K562 (cell line): ENCODE measurements around the gene MYO1F. TPM values are rescaled to one million over a fixed set of nuclear protein-coding genes. Genes with fewer than 3 reads are reported as not detected.

ENCODE experiments used
- AFF4 ChIP-seq: sonication (generic); formaldehyde crosslinking; IDR thresholded peaks from 2 replicates; pipeline ENCODE4 v1.8.0; 2023; ENCODE audit warnings: mild to moderate bottlenecking, missing genetic modification reagents
- CAMTA2 ChIP-seq: fragments of 250-450 bp; sonication (Bioruptor Pico); conservative IDR thresholded peaks from 2 replicates; pipeline ENCODE4 v1.5.1; 2022
- E2F6 ChIP-seq, 2 experiments: IDR thresholded peaks; 2 replicates each; pipeline ENCODE4 v1.6.1; 2011; ENCODE audit warnings: borderline replicate concordance in 1 of 2, control low read depth in 1 of 2, low read depth in 1 of 2, low read length in 1 of 2, mild to moderate bottlenecking in 1 of 2, mixed read lengths in 1 of 2, moderate library complexity in 1 of 2; ENCODE audit not compliant: insufficient read depth in 1 of 2, insufficient read length in 1 of 2, poor library complexity in 1 of 2, severe bottlenecking in 1 of 2; ENCODE audit errors: extremely low read depth in 1 of 2
- ELF2 ChIP-seq: fragments of 250-450 bp; sonication (Bioruptor Pico); IDR thresholded peaks from 2 replicates; pipeline ENCODE4 v1.5.0; 2021; ENCODE audit warnings: mild to moderate bottlenecking
- MED1 ChIP-seq: sonication (generic); formaldehyde crosslinking; IDR thresholded peaks from 2 replicates; pipeline ENCODE4 v1.8.1; 2023; ENCODE audit warnings: missing genetic modification reagents, borderline replicate concordance
- NFIC ChIP-seq: fragments of 450-650 bp; IDR thresholded peaks from 2 replicates; pipeline ENCODE4 v1.6.1; 2017; ENCODE audit warnings: mild to moderate bottlenecking, inconsistent platforms
- RBM25 ChIP-seq: fragments of 200-400 bp; formaldehyde crosslinking; IDR thresholded peaks from 2 replicates; pipeline ENCODE4 v1.6.1; 2018; ENCODE audit warnings: low read length, low read depth, moderate library complexity; ENCODE audit not compliant: severe bottlenecking
- TRIM28 ChIP-seq: fragments of 450-650 bp; IDR thresholded peaks from 2 replicates; pipeline ENCODE4 v1.6.1; 2017
- ZBTB17 ChIP-seq: fragments of 450-650 bp; formaldehyde crosslinking; IDR thresholded peaks from 2 replicates; pipeline ENCODE4 v1.4.0; 2020; ENCODE audit warnings: mild to moderate bottlenecking
- ZBTB43 ChIP-seq: sonication (generic); formaldehyde crosslinking; IDR thresholded peaks from 2 replicates; pipeline ENCODE4 v1.8.0; 2023; ENCODE audit warnings: mild to moderate bottlenecking, missing genetic modification reagents
- ZNF407 ChIP-seq: fragments of 450-650 bp; IDR thresholded peaks from 2 replicates; pipeline ENCODE4 v1.6.1; 2016; ENCODE audit warnings: low read depth
- polyA plus RNA-seq, 8 experiments: library from polyadenylated mRNA; depleted of rRNA in 4 of 8; stranded (reverse) in 5 of 8; unstranded in 3 of 8; fragments of >200 nt; fragmentation: Nextera tagmentation in 2 of 8; fragmentation: Illumina TruSeq in 1 of 8; extraction: Ambion mirVana in 2 of 8; extraction: Trizol in 1 of 8; gene quantifications; 2 replicates each; pipeline versions ENCODE4 v1.2.1 to v1.2.3, GENCODE V29; 2011 to 2014; ENCODE audit warnings: inconsistent platforms in 1 of 8, missing spikeins in 1 of 8
- total RNA-seq, 7 experiments: library from RNA; depleted of rRNA in 6 of 7; stranded (reverse); fragments of >200 nt in 6 of 7; fragmentation: Illumina TruSeq in 2 of 7; extraction: Trizol in 2 of 7; gene quantifications; 2 replicates each; pipeline versions ENCODE4 v1.2.1 to v1.2.3, GENCODE V29; 2011 to 2021; ENCODE audit warnings: low replicate concordance in 1 of 7

The MYO1F gene
- total and polyA plus RNA-seq, 9 of the 15 experiments (the other 6 are each of a cell fraction or from before 2014, with no cell fraction given) = 0.78 to 9.4 (median 4.3) TPM

- TF ChIP-seq MED1 (CRISPR knock-in tag) = no peak
- TF ChIP-seq ZNF407 = peak; percentile 84
- peak; percentile 98 for TF ChIP-seq ZBTB17 (CRISPR knock-in tag)
- peak; percentile 32; the same call in 1 of the 2 replicates for TF ChIP-seq TRIM28
- peak; percentile 11 to 50 for TF ChIP-seq E2F6 (IDR thresholded peaks at IDR 0.05; ENCODE audit: borderline replicate concordance in 1 of 2, extremely low read depth in 1 of 2, insufficient read depth in 1 of 2, insufficient read length in 1 of 2, low read depth in 1 of 2, low read length in 1 of 2, poor library complexity in 1 of 2, severe bottlenecking in 1 of 2)
- 0 out of 2 replicates have a peak, but pooled peaks have one; percentile 7 for TF ChIP-seq CAMTA2 (CRISPR knock-in tag)
- peak; percentile 92 for TF ChIP-seq RBM25
- peak; percentile 51 for TF ChIP-seq NFIC
- peak; percentile 78; the same call in 1 of the 2 replicates for TF ChIP-seq AFF4 (CRISPR knock-in tag)
- TF ChIP-seq ZBTB43 (CRISPR knock-in tag) = no peak
- TF ChIP-seq ELF2 (CRISPR knock-in tag) = peak; percentile 86
Observed at GRCh38 chr19:8513687-8514504, 63.3 kb downstream of the MYO1F start, which contains the start of gene ZNF414 (continued).
